HG02678 (cell line): ENCODE results near the gene NBPF12.
"Not testable (repeated sequence)": the region's sequence is repeated elsewhere in the genome, so short reads cannot be mapped to it uniquely, and the experiment has no call there.

Source experiments
- ATAC-seq: cut with Tn5 transposase; IDR thresholded peaks from one replicate; pipeline ENCODE4 v1.9.1; 2021; ENCODE audit warnings: mild to moderate bottlenecking, moderate library complexity; ENCODE audit not compliant: unreplicated experiment

The NBPF12 gene

GRCh38 chr1:146970656-146971055 lies 32.5 kb downstream of the NBPF12 start:
- ATAC-seq, result not testable (repeated sequence)

DNA sequence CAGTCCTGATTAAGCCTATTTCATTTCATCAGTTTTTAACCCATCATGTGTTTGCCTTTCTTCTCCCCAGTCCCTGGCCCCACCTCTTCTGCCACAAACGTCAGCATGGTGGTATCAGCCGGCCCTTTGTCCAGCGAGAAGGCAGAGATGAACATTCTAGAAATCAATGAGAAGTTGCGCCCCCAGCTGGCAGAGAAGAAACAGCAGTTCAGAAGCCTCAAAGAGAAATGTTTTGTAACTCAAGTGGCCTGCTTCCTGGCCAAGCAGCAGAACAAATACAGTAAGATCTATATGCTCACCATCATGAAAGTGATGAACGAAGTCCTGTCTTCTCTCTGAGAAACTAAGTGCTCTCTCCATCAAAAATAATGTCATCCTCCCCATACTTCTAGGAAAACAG lies 34.6 kb downstream of the NBPF12 start:
- ATAC-seq, result not testable (repeated sequence)

GRCh38 chr1:146985855-146986254 lies 47.7 kb downstream of the NBPF12 start:
- not testable (repeated sequence) for ATAC-seq

GRCh38 chr1:146986450-146986849 lies 48.3 kb downstream of the NBPF12 start:
- ATAC-seq, result not testable (repeated sequence)

DNA sequence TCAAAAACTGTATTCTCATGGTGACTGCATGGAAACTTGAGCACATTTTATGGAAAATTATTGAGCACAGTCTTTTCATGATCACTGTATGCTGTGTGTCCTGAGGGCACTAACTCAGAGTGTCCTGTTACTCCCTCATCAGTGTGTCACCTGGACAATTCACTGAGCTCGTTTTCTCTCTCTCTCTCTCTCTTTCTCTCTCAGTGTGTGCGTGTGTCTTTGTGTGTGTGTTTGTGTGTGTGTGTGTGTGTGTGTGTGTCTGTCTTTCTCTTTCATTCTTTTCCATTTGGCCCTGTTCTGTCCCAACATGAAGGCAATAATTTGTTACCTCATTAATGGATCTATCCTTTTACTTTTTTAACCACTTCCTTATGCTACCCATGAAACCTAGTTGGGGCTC lies 49.4 kb downstream of the NBPF12 start:
- ATAC-seq, result not testable (repeated sequence)

DNA sequence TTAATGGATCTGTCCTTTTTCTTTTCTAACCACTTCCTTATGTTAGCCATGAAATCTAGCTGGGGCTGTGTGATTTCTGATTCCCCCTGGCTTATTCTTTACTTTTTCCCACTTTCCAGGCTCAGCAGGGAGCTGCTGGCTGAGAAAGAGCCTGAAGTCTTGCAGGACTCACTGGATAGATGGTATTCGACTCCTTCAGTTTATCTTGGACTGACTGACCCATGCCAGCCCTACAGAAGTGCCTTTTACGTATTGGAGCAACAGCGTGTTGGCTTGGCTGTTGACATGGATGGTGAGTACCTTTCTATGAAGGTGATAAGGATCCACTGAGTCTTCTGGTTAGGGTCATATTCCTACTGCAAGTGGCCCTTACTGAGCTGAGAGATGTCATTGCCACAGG lies 51.3 kb downstream of the NBPF12 start:
- ATAC-seq, result not testable (repeated sequence)

- ATAC-seq, result not testable (repeated sequence)
Measured at GRCh38 chr1:147008495-147008894, 70.4 kb downstream of the NBPF12 start.

DNA sequence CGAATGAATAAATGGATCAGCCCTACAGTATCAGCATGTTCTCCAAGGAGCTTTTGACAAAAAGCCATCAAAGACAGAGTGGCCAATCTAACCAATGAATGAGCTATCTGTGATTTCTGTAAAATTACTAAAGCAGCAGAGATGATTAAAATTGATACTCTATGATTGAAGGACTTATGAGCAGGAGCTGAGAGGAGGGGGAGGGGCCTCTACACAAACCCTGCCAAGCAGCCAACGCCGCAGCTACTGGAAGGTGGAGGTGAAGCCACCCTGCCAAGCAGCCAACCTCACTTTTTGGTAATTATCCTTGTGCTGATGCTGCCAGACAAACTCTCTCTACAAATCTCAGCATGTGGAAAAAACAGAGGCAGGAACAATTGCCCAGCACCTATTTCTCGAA lies 88.9 kb downstream of the NBPF12 start:
- ATAC-seq, result not testable (repeated sequence)

DNA sequence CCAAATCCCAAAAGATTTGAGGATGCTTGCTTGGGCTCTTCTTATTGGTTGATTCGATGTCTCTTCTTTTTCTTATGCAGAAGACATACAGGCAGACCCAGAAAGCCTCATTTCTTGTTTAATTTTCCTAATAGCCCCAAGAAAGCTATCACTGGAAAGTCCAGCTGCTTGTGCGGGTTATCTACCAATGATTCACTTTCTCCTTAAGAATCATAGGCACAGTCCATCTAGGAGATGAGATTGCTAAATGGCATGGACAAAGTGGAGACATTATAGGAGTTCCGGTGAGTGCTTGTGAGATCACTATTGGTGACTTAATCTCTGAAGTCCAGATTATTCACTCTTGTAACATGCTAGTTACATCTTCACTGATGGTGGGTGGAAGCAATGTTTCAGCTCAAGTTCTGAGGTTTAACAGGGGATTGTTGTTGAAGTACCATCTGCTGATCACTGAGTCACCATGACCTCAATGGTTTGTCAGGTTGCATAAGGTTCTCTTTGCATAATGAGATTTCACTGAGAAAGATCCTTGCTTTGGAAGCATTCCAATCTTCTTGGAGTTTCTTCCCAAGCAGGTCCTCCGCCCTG lies 92.0 kb downstream of the NBPF12 start:
- not testable (repeated sequence) for ATAC-seq

DNA sequence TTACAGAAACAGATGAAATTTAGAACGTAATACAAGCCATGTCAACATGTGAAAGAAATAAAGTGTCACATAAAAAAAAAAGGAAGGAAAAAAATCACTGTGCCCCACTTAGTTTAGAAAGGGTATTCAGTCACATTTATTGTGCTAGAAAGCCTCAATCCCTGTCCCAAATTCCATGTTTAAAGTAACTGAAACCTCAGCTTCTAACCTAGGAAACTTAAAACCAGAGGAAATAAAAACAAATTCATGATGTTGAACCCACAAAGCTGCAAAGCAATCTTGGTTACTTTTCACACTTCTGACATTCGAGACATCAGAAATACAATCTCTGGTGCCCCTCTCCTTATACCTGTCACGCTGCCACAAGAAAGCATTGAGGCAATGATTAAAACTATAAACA lies 101.8 kb downstream of the NBPF12 start:
- ATAC-seq, result no peak

DNA sequence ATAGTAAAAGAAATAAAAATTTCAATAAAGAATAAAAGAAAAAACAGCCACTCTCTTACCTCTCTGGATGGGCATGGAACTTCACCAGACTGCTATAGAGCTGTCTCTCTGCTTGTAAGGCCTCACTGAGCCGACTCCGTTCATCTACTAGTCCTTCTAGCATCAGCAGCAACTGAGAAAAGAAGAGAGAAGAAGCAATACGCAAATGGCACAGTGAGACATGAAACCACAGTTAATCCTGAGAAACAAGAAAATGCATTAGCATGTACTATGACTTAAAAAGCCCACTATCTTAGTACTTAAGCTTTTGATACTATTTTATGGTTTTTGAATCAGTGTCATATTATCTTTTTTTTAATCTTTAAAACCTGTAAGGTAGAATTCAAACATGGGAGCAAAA lies 104.8 kb downstream of the NBPF12 start:
- not testable (repeated sequence) for ATAC-seq

DNA sequence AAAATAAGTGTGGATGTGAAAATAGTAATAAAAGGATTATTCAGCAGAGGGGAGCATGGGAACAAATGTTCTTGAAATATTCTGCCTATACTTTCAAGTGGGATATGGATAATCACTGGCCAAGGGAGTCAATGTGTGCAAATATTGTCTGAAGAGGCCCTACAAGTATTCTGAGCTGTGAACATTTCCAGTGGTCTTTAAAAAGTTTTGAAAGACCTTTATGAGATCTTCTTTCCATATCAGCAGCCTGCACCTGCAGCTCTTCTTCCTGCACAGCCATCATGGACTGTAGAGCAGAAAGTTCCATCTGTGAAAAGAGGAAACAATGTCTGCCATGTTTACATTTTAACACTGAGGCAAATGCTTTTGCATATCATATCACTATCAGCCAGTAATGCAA lies 106.4 kb downstream of the NBPF12 start:
- ATAC-seq, result not testable (repeated sequence)
